GM12878 (cell line): ENCODE results near the gene CYB5A. TPM values are rescaled to one million over a fixed set of nuclear protein-coding genes. Genes with fewer than 3 reads are reported as not detected.

Experiments
- BHLHE40 ChIP-seq, 2 experiments: fragments of 450-650 bp in 1 of 2; IDR thresholded peaks; 2 replicates each; pipeline ENCODE4 v1.6.1; 2011 to 2017; ENCODE audit warnings: low read depth in 2 of 2, borderline replicate concordance in 1 of 2, improper control_type of control experiment in 1 of 2, low read length in 1 of 2, mild to moderate bottlenecking in 1 of 2
- CEBPZ ChIP-seq: fragments of 150-350 bp; IDR thresholded peaks from 2 replicates; pipeline ENCODE4 v1.6.1; 2016; ENCODE audit warnings: low read depth, low read length
- EGR1 ChIP-seq, 2 experiments: IDR thresholded peaks; 1 replicate in 1 of 2; 2 replicates in 1 of 2; pipeline ENCODE4 v1.6.1; 2011 to 2012; ENCODE audit warnings: low read depth in 2 of 2, low read length in 2 of 2, borderline replicate concordance in 1 of 2, mild to moderate bottlenecking in 1 of 2, moderate library complexity in 1 of 2
- MEF2B ChIP-seq: fragments of 450-650 bp; IDR thresholded peaks from 2 replicates; pipeline ENCODE4 v1.6.1; 2018; ENCODE audit warnings: mild to moderate bottlenecking, moderate library complexity; ENCODE audit not compliant: partially characterized antibody, poor library complexity, severe bottlenecking
- NR2C2 ChIP-seq: IDR thresholded peaks from 2 replicates; pipeline ENCODE4 v1.6.1; 2011; ENCODE audit warnings: borderline replicate concordance, low read depth; ENCODE audit not compliant: control insufficient read depth, insufficient read length
- RFX5 ChIP-seq: IDR thresholded peaks from 2 replicates; pipeline ENCODE4 v1.6.1; 2011; ENCODE audit warnings: low read depth, low read length, improper control_type of control experiment
- ZZZ3 ChIP-seq: IDR thresholded peaks from 2 replicates; pipeline ENCODE4 v1.6.1; 2011; ENCODE audit warnings: low read depth; ENCODE audit not compliant: control insufficient read depth, insufficient read length
- polyA plus RNA-seq, 11 experiments: library from polyadenylated mRNA; depleted of rRNA in 4 of 11; unstranded in 6 of 11; stranded (reverse) in 5 of 11; fragments of >200 nt; fragmentation: Nextera tagmentation in 4 of 11; fragmentation: Illumina TruSeq in 1 of 11; extraction: Ambion mirVana in 4 of 11; extraction: Trizol in 1 of 11; gene quantifications; 1 replicate in 1 of 11; 2 replicates in 10 of 11; pipeline versions ENCODE4 v1.2.1 to v1.2.3, GENCODE V29; 2011 to 2016; ENCODE audit warnings: inconsistent platforms in 2 of 11, missing spikeins in 2 of 11, low read depth in 1 of 11
- total RNA-seq, 4 experiments: library from RNA; depleted of rRNA in 3 of 4; stranded (reverse); fragments of >200 nt in 3 of 4; fragmentation: Illumina TruSeq in 1 of 4; extraction: Trizol in 1 of 4; gene quantifications; 2 replicates each; pipeline versions ENCODE4 v1.2.1 to v1.2.3, GENCODE V29; 2013 to 2021
- TF ChIP-seq, protein P1 (sequence below): IDR thresholded peaks from 2 replicates; pipeline ENCODE4 v1.6.1; 2012; ENCODE audit warnings: improper control_type of control experiment, low read depth, low read length; ENCODE audit not compliant: insufficient replicate concordance
- TF ChIP-seq, protein P2 (sequence below): fragments of 450-650 bp; IDR thresholded peaks from 2 replicates; pipeline ENCODE4 v1.6.1; 2017; ENCODE audit warnings: low read depth, mild to moderate bottlenecking, moderate library complexity
- TF ChIP-seq, protein P3 (sequence below): IDR thresholded peaks from 2 replicates; pipeline ENCODE4 v1.6.1; 2012; ENCODE audit warnings: mild to moderate bottlenecking, low read depth, low read length
- TF ChIP-seq, protein P4 (sequence below): IDR thresholded peaks from 2 replicates; pipeline ENCODE4 v1.6.1; 2011; ENCODE audit warnings: mild to moderate bottlenecking, low read depth, low read length, moderate library complexity; ENCODE audit not compliant: insufficient replicate concordance

Gene CYB5A
- total and polyA plus RNA-seq, 10 of the 15 experiments (the other 5 are each of a cell fraction or from before 2014, with no cell fraction given) = 60.2 to 129 (median 103) TPM

DNA sequence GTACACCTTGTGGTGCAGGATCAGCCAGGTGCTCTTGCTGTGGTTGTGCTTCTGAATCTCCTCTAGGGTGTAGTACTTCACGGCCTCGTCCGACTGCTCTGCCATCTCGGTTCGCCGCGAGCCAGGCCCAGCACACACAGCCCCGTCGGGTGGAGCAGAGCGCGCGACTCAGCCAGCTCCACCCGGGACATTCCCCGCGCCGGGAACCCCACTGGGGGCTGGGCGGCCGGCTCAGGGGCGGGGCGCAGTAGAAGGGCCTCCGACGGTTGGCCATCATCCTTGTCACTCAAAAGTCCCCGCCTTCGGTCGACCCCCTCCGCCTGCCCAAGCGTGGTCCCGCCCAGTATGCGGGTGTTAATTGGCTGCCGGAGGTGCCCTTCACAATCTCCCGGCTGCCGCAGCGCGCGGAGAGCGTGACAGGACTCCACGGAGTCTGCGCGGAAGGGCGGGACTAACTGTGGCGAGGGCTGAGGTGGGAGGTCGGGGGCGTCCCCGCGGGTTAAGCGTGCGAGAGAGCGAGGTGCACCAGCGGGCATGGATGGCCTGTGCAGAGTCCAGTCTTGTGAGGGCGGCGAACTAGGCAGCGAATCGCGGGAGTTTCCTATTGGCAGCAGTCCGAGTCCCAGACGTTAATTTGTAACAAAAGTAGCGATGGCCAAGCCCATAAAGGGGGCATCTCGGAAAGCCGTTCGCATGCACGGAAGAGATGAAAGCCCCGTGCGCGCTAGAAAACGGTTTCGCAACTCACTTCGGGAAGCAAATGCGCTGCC is at the start of gene CYB5A (continued):
- TF ChIP-seq EGR1 (IDR thresholded peaks at IDR 0.05; ENCODE audit: borderline replicate concordance in 1 of 2, low read depth in 2 of 2, low read length in 2 of 2) (peak in 1 of 2 experiments; percentile 43; a peak in 1 of 3 replicates), CEBPZ (peak; percentile 94), RFX5 (0 out of 2 replicates have a peak, but pooled peaks have one; percentile 38), MEF2B (peak; percentile 25), NR2C2 (no peak), ZZZ3 (no peak), BHLHE40 (IDR thresholded peaks at IDR 0.05; ENCODE audit: borderline replicate concordance in 1 of 2, low read depth in 2 of 2, low read length in 1 of 2) (peak in 1 of 2 experiments; percentile 82; a peak in 3 of 4 replicates)
- TF ChIP-seq, protein P1, sequence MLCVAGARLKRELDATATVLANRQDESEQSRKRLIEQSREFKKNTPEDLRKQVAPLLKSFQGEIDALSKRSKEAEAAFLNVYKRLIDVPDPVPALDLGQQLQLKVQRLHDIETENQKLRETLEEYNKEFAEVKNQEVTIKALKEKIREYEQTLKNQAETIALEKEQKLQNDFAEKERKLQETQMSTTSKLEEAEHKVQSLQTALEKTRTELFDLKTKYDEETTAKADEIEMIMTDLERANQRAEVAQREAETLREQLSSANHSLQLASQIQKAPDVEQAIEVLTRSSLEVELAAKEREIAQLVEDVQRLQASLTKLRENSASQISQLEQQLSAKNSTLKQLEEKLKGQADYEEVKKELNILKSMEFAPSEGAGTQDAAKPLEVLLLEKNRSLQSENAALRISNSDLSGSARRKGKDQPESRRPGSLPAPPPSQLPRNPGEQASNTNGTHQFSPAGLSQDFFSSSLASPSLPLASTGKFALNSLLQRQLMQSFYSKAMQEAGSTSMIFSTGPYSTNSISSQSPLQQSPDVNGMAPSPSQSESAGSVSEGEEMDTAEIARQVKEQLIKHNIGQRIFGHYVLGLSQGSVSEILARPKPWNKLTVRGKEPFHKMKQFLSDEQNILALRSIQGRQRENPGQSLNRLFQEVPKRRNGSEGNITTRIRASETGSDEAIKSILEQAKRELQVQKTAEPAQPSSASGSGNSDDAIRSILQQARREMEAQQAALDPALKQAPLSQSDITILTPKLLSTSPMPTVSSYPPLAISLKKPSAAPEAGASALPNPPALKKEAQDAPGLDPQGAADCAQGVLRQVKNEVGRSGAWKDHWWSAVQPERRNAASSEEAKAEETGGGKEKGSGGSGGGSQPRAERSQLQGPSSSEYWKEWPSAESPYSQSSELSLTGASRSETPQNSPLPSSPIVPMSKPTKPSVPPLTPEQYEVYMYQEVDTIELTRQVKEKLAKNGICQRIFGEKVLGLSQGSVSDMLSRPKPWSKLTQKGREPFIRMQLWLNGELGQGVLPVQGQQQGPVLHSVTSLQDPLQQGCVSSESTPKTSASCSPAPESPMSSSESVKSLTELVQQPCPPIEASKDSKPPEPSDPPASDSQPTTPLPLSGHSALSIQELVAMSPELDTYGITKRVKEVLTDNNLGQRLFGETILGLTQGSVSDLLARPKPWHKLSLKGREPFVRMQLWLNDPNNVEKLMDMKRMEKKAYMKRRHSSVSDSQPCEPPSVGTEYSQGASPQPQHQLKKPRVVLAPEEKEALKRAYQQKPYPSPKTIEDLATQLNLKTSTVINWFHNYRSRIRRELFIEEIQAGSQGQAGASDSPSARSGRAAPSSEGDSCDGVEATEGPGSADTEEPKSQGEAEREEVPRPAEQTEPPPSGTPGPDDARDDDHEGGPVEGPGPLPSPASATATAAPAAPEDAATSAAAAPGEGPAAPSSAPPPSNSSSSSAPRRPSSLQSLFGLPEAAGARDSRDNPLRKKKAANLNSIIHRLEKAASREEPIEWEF = no peak
- TF ChIP-seq, protein P2, sequence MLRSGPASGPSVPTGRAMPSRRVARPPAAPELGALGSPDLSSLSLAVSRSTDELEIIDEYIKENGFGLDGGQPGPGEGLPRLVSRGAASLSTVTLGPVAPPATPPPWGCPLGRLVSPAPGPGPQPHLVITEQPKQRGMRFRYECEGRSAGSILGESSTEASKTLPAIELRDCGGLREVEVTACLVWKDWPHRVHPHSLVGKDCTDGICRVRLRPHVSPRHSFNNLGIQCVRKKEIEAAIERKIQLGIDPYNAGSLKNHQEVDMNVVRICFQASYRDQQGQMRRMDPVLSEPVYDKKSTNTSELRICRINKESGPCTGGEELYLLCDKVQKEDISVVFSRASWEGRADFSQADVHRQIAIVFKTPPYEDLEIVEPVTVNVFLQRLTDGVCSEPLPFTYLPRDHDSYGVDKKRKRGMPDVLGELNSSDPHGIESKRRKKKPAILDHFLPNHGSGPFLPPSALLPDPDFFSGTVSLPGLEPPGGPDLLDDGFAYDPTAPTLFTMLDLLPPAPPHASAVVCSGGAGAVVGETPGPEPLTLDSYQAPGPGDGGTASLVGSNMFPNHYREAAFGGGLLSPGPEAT = peak; percentile 16; the same call in 1 of the 2 replicates
- TF ChIP-seq, protein P3, sequence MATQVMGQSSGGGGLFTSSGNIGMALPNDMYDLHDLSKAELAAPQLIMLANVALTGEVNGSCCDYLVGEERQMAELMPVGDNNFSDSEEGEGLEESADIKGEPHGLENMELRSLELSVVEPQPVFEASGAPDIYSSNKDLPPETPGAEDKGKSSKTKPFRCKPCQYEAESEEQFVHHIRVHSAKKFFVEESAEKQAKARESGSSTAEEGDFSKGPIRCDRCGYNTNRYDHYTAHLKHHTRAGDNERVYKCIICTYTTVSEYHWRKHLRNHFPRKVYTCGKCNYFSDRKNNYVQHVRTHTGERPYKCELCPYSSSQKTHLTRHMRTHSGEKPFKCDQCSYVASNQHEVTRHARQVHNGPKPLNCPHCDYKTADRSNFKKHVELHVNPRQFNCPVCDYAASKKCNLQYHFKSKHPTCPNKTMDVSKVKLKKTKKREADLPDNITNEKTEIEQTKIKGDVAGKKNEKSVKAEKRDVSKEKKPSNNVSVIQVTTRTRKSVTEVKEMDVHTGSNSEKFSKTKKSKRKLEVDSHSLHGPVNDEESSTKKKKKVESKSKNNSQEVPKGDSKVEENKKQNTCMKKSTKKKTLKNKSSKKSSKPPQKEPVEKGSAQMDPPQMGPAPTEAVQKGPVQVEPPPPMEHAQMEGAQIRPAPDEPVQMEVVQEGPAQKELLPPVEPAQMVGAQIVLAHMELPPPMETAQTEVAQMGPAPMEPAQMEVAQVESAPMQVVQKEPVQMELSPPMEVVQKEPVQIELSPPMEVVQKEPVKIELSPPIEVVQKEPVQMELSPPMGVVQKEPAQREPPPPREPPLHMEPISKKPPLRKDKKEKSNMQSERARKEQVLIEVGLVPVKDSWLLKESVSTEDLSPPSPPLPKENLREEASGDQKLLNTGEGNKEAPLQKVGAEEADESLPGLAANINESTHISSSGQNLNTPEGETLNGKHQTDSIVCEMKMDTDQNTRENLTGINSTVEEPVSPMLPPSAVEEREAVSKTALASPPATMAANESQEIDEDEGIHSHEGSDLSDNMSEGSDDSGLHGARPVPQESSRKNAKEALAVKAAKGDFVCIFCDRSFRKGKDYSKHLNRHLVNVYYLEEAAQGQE = no peak
- TF ChIP-seq, protein P4, sequence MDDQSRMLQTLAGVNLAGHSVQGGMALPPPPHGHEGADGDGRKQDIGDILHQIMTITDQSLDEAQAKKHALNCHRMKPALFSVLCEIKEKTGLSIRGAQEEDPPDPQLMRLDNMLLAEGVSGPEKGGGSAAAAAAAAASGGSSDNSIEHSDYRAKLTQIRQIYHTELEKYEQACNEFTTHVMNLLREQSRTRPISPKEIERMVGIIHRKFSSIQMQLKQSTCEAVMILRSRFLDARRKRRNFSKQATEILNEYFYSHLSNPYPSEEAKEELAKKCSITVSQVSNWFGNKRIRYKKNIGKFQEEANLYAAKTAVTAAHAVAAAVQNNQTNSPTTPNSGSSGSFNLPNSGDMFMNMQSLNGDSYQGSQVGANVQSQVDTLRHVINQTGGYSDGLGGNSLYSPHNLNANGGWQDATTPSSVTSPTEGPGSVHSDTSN = peak; percentile 99
